GM12878 (cell line): ENCODE results near the gene RAB2B. TPM values are rescaled to one million over a fixed set of nuclear protein-coding genes. Genes with fewer than 3 reads are reported as not detected.

Source experiments
- ATAC-seq: fragments of 200-7000 bp; cut with Tn5 transposase; 3 replicates; pipeline ENCODE4 v1.9.1; 2020; ENCODE audit warnings: mild to moderate bottlenecking, moderate library complexity
- BruUV-seq: library from RNA; stranded (reverse); fragments of 400-500 nt; replicated peaks from 2 replicates; lab custom pipeline; 2021; lab: Mats Ljungman, UMichigan
- CTCF ChIA-PET: fragments of 300-600 bp; sonication (Branson Sonifier 250); formaldehyde crosslinking; extraction: SDS; loops from one replicate; lab custom pipeline; 2021; ENCODE audit warnings: inconsistent platforms; lab: Yijun Ruan, JAX
- POLR2A ChIA-PET: fragments of 350-600 bp; formaldehyde crosslinking; extraction: SDS; loops from one replicate; lab custom pipeline; 2021; ENCODE audit warnings: inconsistent platforms; lab: Charles Lee
- RAD21 ChIA-PET: fragments of 300-600 bp; sonication (Branson Sonifier 250); formaldehyde crosslinking; loops from one replicate; lab custom pipeline; 2023; ENCODE audit warnings: antibody characterized with exemption; ENCODE audit not compliant: unreplicated experiment; lab: Charles Lee
- SMC1A ChIA-PET: fragments of 300-600 bp; sonication (Branson Sonifier 250); formaldehyde crosslinking; loops from one replicate; lab custom pipeline; 2023; ENCODE audit not compliant: unreplicated experiment, uncharacterized antibody; lab: Charles Lee
- DNase-seq: peaks from one replicate; pipeline ENCODE4 v3.0.0-alpha.2; 2011; ENCODE audit warnings: low read depth, low spot score
- FAIRE-seq: peaks from 3 replicates; lab custom pipeline; 2011; peaks lifted over from hg19 to GRCh38; lab: Jason Lieb, UNC
- H2AFZ ChIP-seq: 2 replicates; pipeline ENCODE4 v1.6.0; 2011; ENCODE audit warnings: low read depth, low read length, control low read depth; ENCODE audit not compliant: control insufficient read depth
- H3K27ac ChIP-seq: 2 replicates; pipeline ENCODE4 v1.5.1; 2011; ENCODE audit warnings: control low read depth; ENCODE audit not compliant: control insufficient read depth, insufficient read depth
- H3K27me3 ChIP-seq, 2 experiments: replicated peaks in 1 of 2; 2 replicates each; pipeline versions ENCODE4 v1.6.0 to v1.6.1; 2011; ENCODE audit warnings: low read length in 1 of 2; ENCODE audit not compliant: control insufficient read depth in 2 of 2, insufficient read depth in 2 of 2
- H3K36me3 ChIP-seq, 2 experiments: 2 replicates each; pipeline ENCODE4 v1.5.1; 2011; ENCODE audit warnings: low read length in 1 of 2; ENCODE audit not compliant: control insufficient read depth in 2 of 2, insufficient read depth in 2 of 2
- H3K4me1 ChIP-seq: 2 replicates; pipeline ENCODE4 v1.6.1; 2011; ENCODE audit warnings: mild to moderate bottlenecking, low read length, moderate library complexity, mixed read lengths; ENCODE audit not compliant: control insufficient read depth, insufficient read depth
- H3K4me2 ChIP-seq: 2 replicates; pipeline ENCODE4 v1.6.0; 2011; ENCODE audit warnings: control low read depth; ENCODE audit not compliant: control insufficient read depth, insufficient read depth
- H3K4me3 ChIP-seq: fragments of 200-600 bp; sonication (generic); 2 replicates; pipeline ENCODE4 v1.5.1; 2016
- H3K79me2 ChIP-seq: 2 replicates; pipeline ENCODE4 v1.6.0; 2011; ENCODE audit warnings: low read length; ENCODE audit not compliant: control insufficient read depth, insufficient read depth
- H3K9ac ChIP-seq: 2 replicates; pipeline ENCODE4 v1.8.0; 2011; ENCODE audit warnings: low read length, control low read depth, mixed read lengths; ENCODE audit not compliant: control insufficient read depth, insufficient read depth
- H3K9me3 ChIP-seq: replicated peaks from 3 replicates; pipeline ENCODE4 v1.5.1; 2011; ENCODE audit warnings: mild to moderate bottlenecking, low read length; ENCODE audit not compliant: control insufficient read depth, insufficient read depth
- H4K20me1 ChIP-seq: 2 replicates; pipeline ENCODE4 v1.6.0; 2011; ENCODE audit not compliant: control insufficient read depth, insufficient read depth
- CTCF ChIP-seq, 3 experiments: IDR thresholded peaks in 2 of 3; conservative IDR thresholded peaks in 1 of 3; 2 replicates each; pipeline ENCODE4 v1.5.1; 2011; ENCODE audit warnings: low read depth in 3 of 3, low read length in 3 of 3, mild to moderate bottlenecking in 3 of 3, control low read depth in 2 of 3, moderate library complexity in 2 of 3, inconsistent platforms in 1 of 3, mixed read lengths in 1 of 3; ENCODE audit not compliant: control insufficient read depth in 2 of 3, insufficient read depth in 1 of 3; ENCODE audit errors: extremely low read depth in 1 of 3
- HDAC2 ChIP-seq: fragments of 200-600 bp; sonication (generic); IDR thresholded peaks from 2 replicates; pipeline ENCODE4 v1.6.1; 2017
- JUND ChIP-seq: IDR thresholded peaks from 2 replicates; pipeline ENCODE4 v1.6.1; 2012; ENCODE audit warnings: low read depth, mild to moderate bottlenecking, low read length, improper control_type of control experiment, moderate library complexity
- NR2C1 ChIP-seq: fragments of 450-650 bp; IDR thresholded peaks from 2 replicates; pipeline ENCODE4 v1.6.1; 2017; ENCODE audit warnings: antibody characterized with exemption, mild to moderate bottlenecking, moderate library complexity
- RAD21 ChIP-seq: IDR thresholded peaks from 2 replicates; pipeline ENCODE4 v1.6.1; 2011; ENCODE audit warnings: mild to moderate bottlenecking, low read depth, low read length, moderate library complexity; ENCODE audit not compliant: insufficient read depth
- RAD51 ChIP-seq: fragments of 450-650 bp; IDR thresholded peaks from 2 replicates; pipeline ENCODE4 v1.6.1; 2016; ENCODE audit warnings: moderate library complexity, mild to moderate bottlenecking, inconsistent platforms
- RCOR1 ChIP-seq: conservative IDR thresholded peaks from 2 replicates; pipeline ENCODE4 v1.6.1; 2012; ENCODE audit warnings: low read depth, low read length, improper control_type of control experiment
- REST ChIP-seq: IDR thresholded peaks from 2 replicates; pipeline ENCODE4 v1.6.1; 2012; ENCODE audit warnings: mild to moderate bottlenecking, low read depth, low read length
- RUNX3 ChIP-seq: IDR thresholded peaks from 2 replicates; pipeline ENCODE4 v1.6.1; 2012; ENCODE audit warnings: low read length, inconsistent platforms
- SREBF2 ChIP-seq: IDR thresholded peaks from 2 replicates; pipeline ENCODE4 v1.6.1; 2012; ENCODE audit warnings: mild to moderate bottlenecking, low read length
- WRNIP1 ChIP-seq: IDR thresholded peaks from 2 replicates; pipeline ENCODE4 v1.6.1; 2011; ENCODE audit warnings: low read depth, low read length, improper control_type of control experiment, borderline replicate concordance
- ZNF384 ChIP-seq: IDR thresholded peaks from 2 replicates; pipeline ENCODE4 v1.6.1; 2012; ENCODE audit warnings: low read depth, mild to moderate bottlenecking, low read length, improper control_type of control experiment, borderline replicate concordance
- ZNF687 ChIP-seq: fragments of 450-650 bp; IDR thresholded peaks from 2 replicates; pipeline ENCODE4 v1.6.1; 2017; ENCODE audit warnings: mild to moderate bottlenecking, moderate library complexity
- WGBS: methylation state at CpG from one replicate; pipeline ENCODE4 v1.1.6; 2016; ENCODE audit warnings: low lambda C conversion rate; ENCODE audit not compliant: insufficient replicate concordance, insufficient coverage; ENCODE audit errors: missing lambda C conversion rate; 5-methylcytosine and 5-hydroxymethylcytosine counted together
- in situ Hi-C: fragments of 300-500 bp; cut with MboI; formaldehyde crosslinking; loops from 9 replicates; pipeline ENCODE4 v1.14.3; 2018; ENCODE audit warnings: mixed read lengths
- intact Hi-C: fragments of 100-400 bp; cut with micrococcal nuclease; formaldehyde crosslinking; loops from one replicate; pipeline ENCODE4 v1.14.2; 2022; ENCODE audit not compliant: unreplicated experiment
- polyA plus RNA-seq, 11 experiments: library from polyadenylated mRNA; depleted of rRNA in 4 of 11; unstranded in 6 of 11; stranded (reverse) in 5 of 11; fragments of >200 nt; fragmentation: Nextera tagmentation in 4 of 11; fragmentation: Illumina TruSeq in 1 of 11; extraction: Ambion mirVana in 4 of 11; extraction: Trizol in 1 of 11; gene quantifications; 1 replicate in 1 of 11; 2 replicates in 10 of 11; pipeline versions ENCODE4 v1.2.1 to v1.2.3, GENCODE V29; 2011 to 2016; ENCODE audit warnings: inconsistent platforms in 2 of 11, missing spikeins in 2 of 11, low read depth in 1 of 11
- total RNA-seq, 4 experiments: library from RNA; depleted of rRNA in 3 of 4; stranded (reverse); fragments of >200 nt in 3 of 4; fragmentation: Illumina TruSeq in 1 of 4; extraction: Trizol in 1 of 4; gene quantifications; 2 replicates each; pipeline versions ENCODE4 v1.2.1 to v1.2.3, GENCODE V29; 2013 to 2021

RAB2B gene
- total and polyA plus RNA-seq, 10 of the 15 experiments (the other 5 are each of a cell fraction or from before 2014, with no cell fraction given), result 5.6 to 45.1 (median 12.5) TPM

- FAIRE-seq (peak; percentile 13), ATAC-seq (no peak)
- no TSS peak for BruUV-seq
These were observed 19.7 kb upstream of the RAB2B start for GRCh38 chr14:21496453-21496852.

More at GRCh38 chr14:21496453-21496852, 19.7 kb upstream of the RAB2B start:
- ChIA-PET SMC1A (interaction anchor here (0.9 to 3.4 kb wide), 2 partner anchors 26 to 46 kb away, joined by 3 to 12 read pairs; no protein-coding TSS in a partner anchor), RAD21 (no interaction called here), CTCF (interaction anchor here (1.1 to 7.8 kb wide), 5 partner anchors 20 to 428 kb away, joined by 3 to 207 read pairs (median 15); partner anchors contain the start of genes RAB2B and TOX4), POLR2A (no interaction called here)
- H3K4me2 ChIP-seq, result no peak overlapping the region
- H3K9me3 ChIP-seq, result no peaks in the 10 kb centered on the region
- no peak overlapping the region for H3K9ac ChIP-seq
- H2AFZ ChIP-seq, result no peak overlapping the region
- 96% methylated on average over 2 of the region's 2 CpGs for WGBS
- H3K27ac ChIP-seq, result no peak overlapping the region
- TF ChIP-seq RAD21 (no peak), CTCF (IDR thresholded peaks at IDR 0.05 in 2 of 3, conservative IDR thresholded peaks at IDR 0.05 in 1 of 3; ENCODE audit: control insufficient read depth in 2 of 3, extremely low read depth in 1 of 3, insufficient read depth in 1 of 3, low read depth in 3 of 3, low read length in 3 of 3) (no peak), RUNX3 (no peak), HDAC2 (no peak), REST (no peak), WRNIP1 (no peak), JUND (no peak), SREBF2 (no peak), RCOR1 (no peak), ZNF687 (no peak), RAD51 (no peak), ZNF384 (no peak), NR2C1 (no peak)
- DNase-seq, result no peak
- H3K79me2 ChIP-seq, result no peaks in the 10 kb centered on the region
- H3K36me3 ChIP-seq, result peaks cover 8 to 31% of the 10 kb centered on the region in 2 experiments
- H3K4me3 ChIP-seq, result no peak overlapping the region
- no peaks in the 10 kb centered on the region for H4K20me1 ChIP-seq
- in situ Hi-C loops (no loop called here), intact Hi-C loops (no loop called here)
- H3K4me1 ChIP-seq, result no peaks in the 10 kb centered on the region
- H3K27me3 ChIP-seq, result no peaks in the 10 kb centered on the region
